Measurements from ENCODE around the gene FBLN2. TPM values are rescaled to one million over a fixed set of nuclear protein-coding genes. Genes with fewer than 3 reads are reported as not detected.

FBLN2 gene
- total RNA-seq, 2 donors from 2014 or later = 12.8 to 318 TPM

DNA sequence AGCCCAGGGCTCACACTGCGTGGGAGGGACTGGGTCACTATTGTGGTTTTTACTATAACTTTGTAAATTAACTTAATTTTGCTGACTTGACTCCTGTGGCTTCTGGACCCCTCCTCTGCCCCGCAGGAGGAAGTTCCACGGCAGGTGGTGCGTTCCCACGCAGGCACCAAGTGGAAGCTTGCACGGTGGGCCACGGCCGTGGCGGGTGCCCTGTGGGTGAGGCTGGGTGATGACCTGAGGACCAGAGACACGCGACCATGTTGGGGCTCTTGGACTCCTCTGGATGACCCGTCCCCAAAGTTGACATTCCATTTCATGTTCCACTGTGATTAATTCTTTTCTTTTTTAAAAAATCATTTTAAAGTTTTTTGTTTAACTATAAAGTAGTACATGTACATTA is 89.0 kb downstream of the FBLN2 start:
- no peak overlapping the region for H3K27ac ChIP-seq
- H3K4me3 ChIP-seq = no peak overlapping the region
- 94% methylated on average over 12 of the region's 12 CpGs for WGBS
- DNase-seq (ENCODE audit: low spot score) = no peak
- no peaks in the 10 kb centered on the region for H3K27me3 ChIP-seq (replicated peaks; ENCODE audit: insufficient read depth)
- no peaks in the 10 kb centered on the region for H3K36me3 ChIP-seq
- no peak for TF ChIP-seq POLR2AphosphoS5 (IDR thresholded peaks at IDR 0.05)
- no peak for TF ChIP-seq POLR2A (IDR thresholded peaks at IDR 0.05)
- TF ChIP-seq CTCF (IDR thresholded peaks at IDR 0.05) = no peak
- intact Hi-C loops (cut with DNase I) = no loop called here
- no peaks in the 10 kb centered on the region for H3K9me3 ChIP-seq
- H3K4me1 ChIP-seq (replicated peaks) = no peaks in the 10 kb centered on the region

DNA sequence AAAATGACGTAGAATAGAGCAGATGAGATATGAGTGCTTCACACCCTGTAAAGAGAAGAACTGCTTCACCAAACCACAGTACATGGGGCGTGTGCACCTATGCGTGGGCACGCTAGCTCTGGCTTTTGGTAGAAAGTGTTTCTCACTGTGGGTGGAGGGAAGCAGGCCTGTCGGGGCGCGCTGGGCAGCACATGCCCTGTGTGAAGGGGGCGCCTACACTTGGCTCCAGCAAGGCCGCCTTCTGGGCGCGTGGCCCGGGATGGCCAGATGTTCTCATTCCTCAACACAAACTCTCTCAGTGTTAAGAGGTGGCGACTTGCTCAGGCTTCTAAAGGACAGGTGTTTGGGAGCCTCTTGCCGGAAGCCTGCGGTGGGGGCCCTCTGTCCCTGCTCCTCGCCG is 90.0 kb downstream of the FBLN2 start:
- Histone ChIP-seq H3K27me3 (replicated peaks; ENCODE audit: insufficient read depth) (no peaks in the 10 kb centered on the region), H3K4me1 (replicated peaks) (no peaks in the 10 kb centered on the region), H3K4me3 (no peak overlapping the region), H3K27ac (no peak overlapping the region), H3K36me3 (no peaks in the 10 kb centered on the region), H3K9me3 (no peaks in the 10 kb centered on the region)
- TF ChIP-seq POLR2A (IDR thresholded peaks at IDR 0.05) (no peak), POLR2AphosphoS5 (IDR thresholded peaks at IDR 0.05) (no peak), CTCF (IDR thresholded peaks at IDR 0.05) (no peak)
- intact Hi-C loops (cut with DNase I) = no loop called here
- WGBS = 50% methylated on average over 17 of the region's 17 CpGs
- no peak for DNase-seq (ENCODE audit: low spot score)

DNA sequence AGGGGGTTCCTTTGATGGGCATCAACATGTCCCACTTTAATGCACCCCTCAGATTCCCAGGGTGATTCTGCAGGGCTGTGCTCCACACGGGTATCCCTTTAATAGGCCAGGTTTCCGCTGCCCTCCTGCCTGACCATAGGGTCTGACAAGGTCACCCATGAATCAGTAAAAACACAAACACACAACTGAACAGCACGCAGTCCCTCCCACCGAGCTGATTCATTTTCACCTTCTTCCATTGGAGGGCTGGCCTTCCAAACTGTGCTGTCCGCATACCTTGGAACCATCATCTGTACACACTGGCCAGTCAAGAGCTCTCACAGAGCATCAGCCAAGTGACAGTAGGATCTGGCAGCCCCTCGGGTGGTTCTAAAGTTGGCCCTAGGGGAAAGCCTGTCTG is 93.7 kb downstream of the FBLN2 start:
- WGBS = 84% methylated on average over 6 of the region's 6 CpGs
- intact Hi-C loops (cut with DNase I) = no loop called here
- H3K4me3 ChIP-seq = no peak overlapping the region
- no peak for TF ChIP-seq POLR2AphosphoS5 (IDR thresholded peaks at IDR 0.05)
- TF ChIP-seq POLR2A (IDR thresholded peaks at IDR 0.05) = no peak
- TF ChIP-seq CTCF (IDR thresholded peaks at IDR 0.05) = no peak
- no peaks in the 10 kb centered on the region for H3K36me3 ChIP-seq
- no peaks in the 10 kb centered on the region for H3K4me1 ChIP-seq (replicated peaks)
- DNase-seq (ENCODE audit: low spot score) = no peak
- H3K9me3 ChIP-seq = no peaks in the 10 kb centered on the region
- H3K27ac ChIP-seq = no peak overlapping the region
- no peaks in the 10 kb centered on the region for H3K27me3 ChIP-seq (replicated peaks; ENCODE audit: insufficient read depth)

GRCh38 chr3:13644341-13645117 is 95.6 kb downstream of the FBLN2 start:
- H3K9me3 ChIP-seq = no peaks in the 10 kb centered on the region
- intact Hi-C loops (cut with DNase I) = no loop called here
- no peaks in the 10 kb centered on the region for H3K27me3 ChIP-seq (replicated peaks; ENCODE audit: insufficient read depth)
- 96% methylated on average over 4 of the region's 4 CpGs for WGBS
- H3K4me3 ChIP-seq = no peak overlapping the region
- no peaks in the 10 kb centered on the region for H3K36me3 ChIP-seq
- no peak overlapping the region for H3K27ac ChIP-seq
- TF ChIP-seq POLR2A (IDR thresholded peaks at IDR 0.05) = no peak
- TF ChIP-seq CTCF (IDR thresholded peaks at IDR 0.05) = no peak
- TF ChIP-seq POLR2AphosphoS5 (IDR thresholded peaks at IDR 0.05) = no peak
- DNase-seq (ENCODE audit: low spot score) = no peak
- H3K4me1 ChIP-seq (replicated peaks) = no peaks in the 10 kb centered on the region
